BJ (cell line): ENCODE measurements around the gene INPP5D. TPM values are rescaled to one million over a fixed set of nuclear protein-coding genes. Genes with fewer than 3 reads are reported as not detected.

Experiments used
- CTCF ChIA-PET: fragments of 350-600 bp; formaldehyde crosslinking; extraction: SDS; loops from one replicate; lab custom pipeline; 2021; ENCODE audit warnings: antibody characterized with exemption, inconsistent platforms; lab: Yijun Ruan, JAX
- POLR2A ChIA-PET: fragments of 300-600 bp; sonication (Branson Sonifier 250); formaldehyde crosslinking; extraction: SDS; loops from one replicate; lab custom pipeline; 2021; ENCODE audit warnings: antibody characterized with exemption; lab: Charles Lee
- DNase-seq: peaks from one replicate; pipeline ENCODE4 v3.0.0-alpha.2; 2011; ENCODE audit warnings: low read depth
- H3K27me3 ChIP-seq: 2 replicates; pipeline ENCODE4 v1.6.0; 2011; ENCODE audit warnings: low read length; ENCODE audit not compliant: control insufficient read depth, insufficient read depth
- H3K36me3 ChIP-seq: 2 replicates; pipeline ENCODE4 v1.5.1; 2011; ENCODE audit warnings: low read length; ENCODE audit not compliant: control insufficient read depth, insufficient read depth
- H3K4me3 ChIP-seq: 2 replicates; pipeline ENCODE4 v1.5.1; 2011; ENCODE audit warnings: low read depth, mild to moderate bottlenecking, control low read depth, low read length
- CTCF ChIP-seq: IDR thresholded peaks from 2 replicates; pipeline ENCODE4 v1.5.1; 2011; ENCODE audit warnings: low read depth, mild to moderate bottlenecking, control low read depth, inconsistent platforms, low read length, moderate library complexity; ENCODE audit not compliant: insufficient read depth
- polyA plus RNA-seq: library from polyadenylated mRNA; depleted of rRNA; stranded (reverse); fragments of >200 nt; gene quantifications from 2 replicates; pipeline ENCODE4 v1.2.3, GENCODE V29; 2011

Gene INPP5D
- polyA plus RNA-seq, 1 experiment: 0.38 TPM

- Histone ChIP-seq H3K4me3 (no peak overlapping the region), H3K36me3 (no peaks in the 10 kb centered on the region), H3K27me3 (peaks cover 2% of the 10 kb centered on the region)
- TF ChIP-seq CTCF: no peak
- ChIA-PET POLR2A (no interaction called here), CTCF (no interaction called here)
- DNase-seq: no peak
Observed at GRCh38 chr2:233082222-233082930, 22.2 kb downstream of the INPP5D start.

- peaks cover 2% of the 10 kb centered on the region for H3K27me3 ChIP-seq
Observed at GRCh38 chr2:233082931-233083755, 23.0 kb downstream of the INPP5D start.

GRCh38 chr2:233083782-233084181, 23.6 kb downstream of the INPP5D start:
- H3K4me3 ChIP-seq: no peak overlapping the region
- H3K27me3 ChIP-seq: peaks cover 2% of the 10 kb centered on the region
- no peak for TF ChIP-seq CTCF
- POLR2A ChIA-PET: no interaction called here
- CTCF ChIA-PET: interaction anchor here (1.0 to 1.2 kb wide), 2 partner anchors 16 to 30 kb away, joined by 3 read pairs; no protein-coding TSS in a partner anchor
- no peak for DNase-seq
- H3K36me3 ChIP-seq: no peaks in the 10 kb centered on the region

More at GRCh38 chr2:233082931-233083755, 23.0 kb downstream of the INPP5D start:
- no peak overlapping the region for H3K4me3 ChIP-seq
- POLR2A ChIA-PET: no interaction called here
- CTCF ChIA-PET: interaction anchor here (1.0 to 1.2 kb wide), 2 partner anchors 16 to 29 kb away, joined by 3 read pairs; no protein-coding TSS in a partner anchor
- TF ChIP-seq CTCF: no peak
- no peaks in the 10 kb centered on the region for H3K36me3 ChIP-seq
- no peak for DNase-seq

GRCh38 chr2:233084488-233084887, 24.3 kb downstream of the INPP5D start:
- POLR2A ChIA-PET: no interaction called here

More at GRCh38 chr2:233084488-233084887, 24.3 kb downstream of the INPP5D start:
- TF ChIP-seq CTCF: no peak
- Histone ChIP-seq H3K36me3 (no peaks in the 10 kb centered on the region), H3K4me3 (no peak overlapping the region), H3K27me3 (peaks cover 2% of the 10 kb centered on the region)
- CTCF ChIA-PET: no interaction called here
- no peak for DNase-seq
